ENCODE results near the gene HASPIN. TPM values are rescaled to one million over a fixed set of nuclear protein-coding genes. Genes with fewer than 3 reads are reported as not detected.

Gene HASPIN
- 0.23 and 1.8 TPM in 2 replicates for total RNA-seq (ENCODE audit: low replicate concordance)

DNA sequence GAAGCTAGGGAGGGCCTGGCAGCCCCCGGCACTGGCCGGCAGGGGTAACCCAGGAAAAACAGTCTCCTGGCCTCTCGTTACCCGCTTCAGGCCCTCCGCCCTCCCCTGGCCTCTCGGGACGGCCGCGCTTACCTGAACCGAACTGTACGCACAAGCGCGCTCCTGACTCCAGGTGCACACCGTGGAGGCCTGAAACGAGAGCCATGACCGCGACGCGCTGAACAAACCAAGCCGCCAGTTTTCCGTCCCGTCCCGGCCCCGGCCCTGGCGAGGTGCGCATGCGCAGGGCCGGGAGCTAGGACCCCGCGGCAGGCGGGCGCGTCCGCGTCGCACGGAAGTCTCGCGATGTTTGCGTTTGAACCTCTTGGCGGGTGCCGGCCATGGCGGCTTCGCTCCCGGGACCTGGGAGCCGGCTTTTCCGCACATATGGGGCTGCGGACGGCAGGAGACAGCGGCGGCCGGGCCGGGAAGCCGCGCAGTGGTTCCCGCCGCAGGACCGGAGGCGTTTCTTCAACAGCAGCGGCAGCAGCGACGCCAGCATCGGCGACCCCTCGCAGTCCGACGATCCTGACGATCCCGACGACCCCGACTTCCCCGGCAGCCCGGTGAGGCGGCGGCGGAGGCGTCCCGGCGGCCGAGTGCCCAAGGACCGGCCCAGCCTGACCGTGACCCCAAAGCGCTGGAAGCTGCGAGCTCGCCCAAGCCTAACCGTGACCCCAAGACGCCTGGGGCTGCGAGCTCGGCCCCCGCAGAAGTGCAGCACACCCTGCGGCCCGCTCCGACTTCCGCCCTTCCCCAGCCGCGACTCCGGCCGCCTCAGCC, at the start of gene HASPIN:
Gene HASPIN, plus strand, starts transcription at position 348 of the 822 bp plus-strand sequence. Its CDS starts 33 bp downstream, at position 381.

DNA sequence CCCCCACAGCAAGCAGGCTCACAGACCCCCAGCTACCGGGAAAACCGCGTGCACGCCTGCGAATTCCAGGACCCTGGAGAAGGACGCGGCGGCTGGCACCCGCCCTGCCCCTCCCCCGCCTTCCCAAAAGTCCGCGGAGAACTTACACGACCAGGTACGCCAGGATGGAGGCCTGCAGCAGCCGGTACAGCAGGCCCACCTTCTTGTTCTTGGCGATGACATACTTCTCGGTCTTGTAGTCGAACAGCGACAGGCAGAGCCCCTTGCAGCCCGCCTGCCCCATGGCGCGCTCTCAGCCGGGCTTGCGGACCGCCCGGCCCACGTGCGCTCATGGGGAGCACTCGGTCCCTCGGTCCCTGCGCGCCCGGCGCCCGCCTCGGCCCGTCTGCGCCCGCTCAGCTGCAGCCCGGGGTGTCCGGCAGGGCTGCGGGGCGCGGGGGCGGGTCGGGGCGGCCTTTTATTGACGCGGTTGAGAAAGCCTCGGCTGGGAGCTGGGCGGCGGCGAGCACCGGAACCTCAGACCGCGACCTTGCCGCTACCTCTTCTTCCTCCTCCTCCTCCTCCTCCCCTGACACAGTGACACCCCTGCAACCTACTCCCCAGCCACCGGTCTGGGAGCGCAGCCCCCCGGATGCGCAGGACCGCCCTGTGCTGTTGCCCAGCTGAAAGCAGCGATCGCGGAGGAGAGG, 27.8 kb upstream of the HASPIN start, which contains the start of gene P2RX5:
Gene P2RX5, minus strand, starts transcription at position 433 of the 689 bp plus-strand sequence. Its CDS starts 150 bp downstream, at position 283.

Other genes starting within 250 kb of the HASPIN start
- 2.9 TPM in 1 of 2 replicates, not detected in the other for gene ASPA, start 247.9 kb upstream of the HASPIN start, total RNA-seq (ENCODE audit: low replicate concordance)
- 0.23 and 1.8 TPM in 2 replicates for gene TRPV3, start 166.1 kb upstream of the HASPIN start, total RNA-seq (ENCODE audit: low replicate concordance)
- 0.60 and 1.8 TPM in 2 replicates for gene TRPV1, start 114.5 kb upstream of the HASPIN start, total RNA-seq (ENCODE audit: low replicate concordance)
- 10.4 and 11.6 TPM in 2 replicates for gene SHPK, start 87.7 kb upstream of the HASPIN start, total RNA-seq (ENCODE audit: low replicate concordance)
- gene CTNS, start 87.1 kb upstream of the HASPIN start, total RNA-seq (ENCODE audit: low replicate concordance) = 14.7 and 18.4 TPM in 2 replicates
- 81.9 and 210 TPM in 2 replicates for gene TAX1BP3, start 55.3 kb upstream of the HASPIN start, total RNA-seq (ENCODE audit: low replicate concordance)
- gene EMC6, start 55.1 kb upstream of the HASPIN start, total RNA-seq (ENCODE audit: low replicate concordance) = 4.9 and 18.9 TPM in 2 replicates
- gene P2RX5, start 27.7 kb upstream of the HASPIN start, total RNA-seq (ENCODE audit: low replicate concordance) = 0.38 TPM in 1 of 2 replicates, not detected in the other
- gene ITGAE, start 77.3 kb downstream of the HASPIN start, total RNA-seq (ENCODE audit: low replicate concordance) = 15.4 and 23.8 TPM in 2 replicates
- 10.5 and 15.7 TPM in 2 replicates for gene NCBP3, start 122.3 kb downstream of the HASPIN start, total RNA-seq (ENCODE audit: low replicate concordance)
- 2.3 and 5.6 TPM in 2 replicates for gene CAMKK1, start 169.2 kb downstream of the HASPIN start, total RNA-seq (ENCODE audit: low replicate concordance)
- gene P2RX1, start 192.6 kb downstream of the HASPIN start, total RNA-seq (ENCODE audit: low replicate concordance) = under 0.01 and 1.3 TPM in 2 replicates
- 2.6 and 2.7 TPM in 2 replicates for gene ATP2A3, start 240.5 kb downstream of the HASPIN start, total RNA-seq (ENCODE audit: low replicate concordance)

Measured in smooth muscle cell of the coronary artery (primary cell).